Neural cell (in vitro differentiated cells): ENCODE measurements around the gene HORMAD2.

Experiments used
- EZH2 ChIP-seq: fragments of 200-600, 300-800 bp; shearing (Covaris generic), sonication (generic); IDR thresholded peaks from 2 replicates; pipeline ENCODE4 v1.6.1; 2014; ENCODE audit warnings: antibody characterized with exemption, low read length, borderline replicate concordance, mild to moderate bottlenecking; ENCODE audit not compliant: insufficient read depth, poor library complexity, severe bottlenecking
- POLR2AphosphoS5 ChIP-seq: IDR thresholded peaks from 2 replicates; pipeline ENCODE4 v1.6.1; 2012

DNA sequence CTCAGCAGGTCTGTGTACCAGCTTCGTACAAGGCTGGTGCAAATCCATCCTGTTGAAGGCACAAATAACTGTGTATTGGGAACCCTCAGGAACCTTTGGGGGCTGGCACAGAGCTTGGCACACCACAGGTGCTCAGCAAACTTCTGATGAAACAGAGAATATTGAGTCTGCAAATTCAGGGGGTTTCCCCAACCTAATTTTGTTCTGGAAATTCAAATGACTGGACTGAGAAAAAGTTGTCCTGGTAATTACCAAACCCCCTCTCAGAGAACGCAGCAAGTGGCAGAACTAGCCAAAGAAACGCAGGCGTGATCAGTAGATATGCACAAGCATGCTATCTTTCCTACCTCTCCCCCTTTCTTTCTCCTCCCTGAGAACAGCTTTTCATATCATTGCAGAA lies 118.7 kb downstream of the HORMAD2 start:
- TF ChIP-seq POLR2AphosphoS5, result no peak
- no peak for TF ChIP-seq EZH2
